T-helper 1 cell treated with Interleukin-12 subunit alpha and Interleukin-12 subunit beta and Interleukin-4 antibody, amounts not matched to agents 30 ng/mL and 1 ng/mL, for 36 hours (primary cell): ENCODE measurements around the gene SLC25A36. TPM values are rescaled to one million over a fixed set of nuclear protein-coding genes. Genes with fewer than 3 reads are reported as not detected.
"Not testable (repeated sequence)": the region's sequence is repeated elsewhere in the genome, so short reads cannot be mapped to it uniquely, and the experiment has no call there.

Experiments
- intact Hi-C: fragments of 100-400 bp; cut with micrococcal nuclease; formaldehyde crosslinking; loops from one replicate; pipeline ENCODE4 v1.15.1; 2024
- total RNA-seq: library from RNA; stranded (reverse); gene quantifications from 2 replicates; pipeline ENCODE4 v1.2.3, GENCODE V29; 2022

Gene SLC25A36
- total RNA-seq, 1 donor from 2014 or later = 37.5 TPM

DNA sequence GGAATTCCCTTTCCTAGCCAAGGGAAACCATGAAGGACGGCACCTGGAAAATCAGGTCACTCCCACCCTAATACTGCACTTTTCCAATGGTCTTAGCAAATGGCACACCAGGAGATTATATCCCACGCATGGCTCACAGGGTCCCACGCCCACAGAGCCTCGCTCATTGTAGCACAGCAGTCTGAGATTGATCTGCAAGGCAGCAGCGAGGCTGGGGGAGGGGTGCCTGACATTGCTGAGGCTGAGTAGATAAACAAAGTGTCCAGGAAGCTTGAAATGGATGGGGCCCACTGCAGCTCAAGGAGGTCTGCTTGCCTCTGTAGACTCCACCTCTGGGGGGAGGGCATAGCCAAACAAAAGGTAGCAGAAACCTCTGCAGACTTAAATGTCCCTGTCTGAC lies 46.2 kb downstream of the SLC25A36 start:
- intact Hi-C loops = not testable (repeated sequence)

- intact Hi-C loops = no loop called here
Measured at GRCh38 chr3:140994316-140994715, 52.7 kb downstream of the SLC25A36 start.

DNA sequence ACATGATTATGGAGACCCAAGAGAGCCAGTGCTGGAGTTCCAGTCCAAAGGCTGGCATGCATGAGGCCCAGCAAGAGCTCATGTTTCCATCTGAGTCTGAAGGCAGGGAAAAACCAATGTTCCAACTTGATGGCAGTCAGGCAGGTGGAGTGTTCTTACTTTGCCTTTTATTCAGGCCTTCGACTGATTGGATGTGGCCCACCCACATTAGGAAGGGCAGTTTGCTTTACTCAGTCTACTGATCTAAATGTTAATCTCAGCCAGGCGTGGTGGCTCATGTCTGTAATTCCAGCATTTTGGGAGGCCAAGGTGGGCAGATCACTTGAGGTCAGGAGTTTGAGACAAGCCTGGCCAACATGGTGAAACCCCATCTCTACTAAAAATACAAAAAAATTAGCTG lies 53.2 kb downstream of the SLC25A36 start:
- intact Hi-C loops = not testable (repeated sequence)

DNA sequence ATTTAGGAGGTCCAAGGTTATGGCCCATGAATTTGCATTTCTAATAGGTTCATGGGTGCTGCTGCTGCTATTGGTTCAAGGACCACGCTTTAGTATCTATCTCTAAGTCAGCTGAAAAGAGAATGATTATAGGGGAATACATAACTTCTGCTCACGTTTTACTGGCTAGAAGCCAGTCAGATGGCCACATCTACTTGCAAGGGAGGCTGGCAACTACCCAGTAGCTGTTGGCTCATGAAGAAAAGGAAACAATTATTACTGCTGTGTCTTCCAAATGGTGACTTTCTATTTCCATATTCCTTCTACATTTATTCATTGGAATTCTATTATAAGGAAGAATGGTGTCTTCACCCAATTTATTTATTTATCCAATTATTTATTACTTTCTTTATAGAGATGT lies 54.2 kb downstream of the SLC25A36 start:
- intact Hi-C loops = no loop called here

GRCh38 chr3:141000027-141000663 lies 58.5 kb downstream of the SLC25A36 start:
- intact Hi-C loops = loop anchor here (1.0 kb wide), 2 partner anchors 105 to 192 kb away; no protein-coding TSS in a partner anchor

DNA sequence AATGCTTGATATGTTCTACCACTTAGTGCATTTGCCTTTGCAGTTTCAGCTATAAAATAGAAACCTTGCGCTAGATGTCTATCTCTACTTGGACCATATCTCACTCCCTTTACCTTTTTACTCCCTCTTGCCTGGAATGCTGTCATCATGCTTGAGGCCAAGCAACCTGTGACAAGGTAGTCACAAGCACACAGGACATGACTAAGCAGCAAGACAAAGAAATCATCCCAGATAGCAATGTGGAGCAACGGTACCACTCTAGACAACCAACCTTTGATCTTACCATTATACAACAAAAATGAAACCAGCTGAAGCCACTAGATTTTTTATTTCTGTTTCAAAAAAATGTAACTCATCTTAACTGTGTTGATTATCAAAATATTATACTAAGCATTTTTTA lies 59.0 kb downstream of the SLC25A36 start:
- intact Hi-C loops = loop anchor here (1.0 kb wide), 2 partner anchors 105 to 192 kb away; no protein-coding TSS in a partner anchor

DNA sequence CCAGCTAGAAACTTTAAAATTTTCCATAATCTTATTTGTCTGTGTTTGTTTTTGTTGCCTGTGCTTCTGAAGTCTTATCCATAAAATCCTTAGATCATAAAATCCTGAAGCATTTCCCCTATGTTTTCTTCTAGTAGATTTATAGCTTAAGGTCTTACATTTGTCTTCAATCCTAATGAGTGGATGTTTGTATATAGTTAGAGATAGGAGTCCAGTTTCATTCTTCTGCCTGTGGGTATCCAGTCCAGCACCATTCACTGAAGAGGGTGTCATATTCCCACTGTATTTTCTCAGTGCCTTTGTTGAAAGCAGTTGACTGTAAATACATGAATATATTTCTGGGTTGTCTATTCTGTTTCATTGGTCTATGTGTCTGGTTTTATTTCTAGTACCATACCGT lies 64.7 kb downstream of the SLC25A36 start:
- intact Hi-C loops = no loop called here

DNA sequence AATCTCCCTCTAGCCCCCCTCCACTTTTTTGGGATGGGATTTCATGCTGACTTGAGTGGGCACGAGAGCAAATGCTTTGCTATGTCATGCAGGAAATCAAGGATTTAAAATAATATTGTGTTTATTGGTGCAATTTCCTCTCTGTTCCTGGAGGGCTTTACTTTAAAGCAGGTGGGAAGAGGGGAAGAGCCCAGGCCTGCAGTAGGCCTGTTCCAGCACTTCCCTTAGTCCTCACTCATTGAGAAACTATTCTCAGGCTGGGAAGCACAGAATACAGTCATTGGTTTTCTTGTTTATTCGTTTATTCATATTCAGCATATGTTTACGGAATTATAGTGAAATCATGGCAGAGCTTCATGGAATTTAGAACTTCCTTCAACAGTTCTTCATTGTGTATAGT lies 67.9 kb downstream of the SLC25A36 start:
- intact Hi-C loops = no loop called here

- intact Hi-C loops = loop anchor here (1.0 to 10.0 kb wide), 4 partner anchors 94 to 443 kb away; no protein-coding TSS in a partner anchor
Measured at GRCh38 chr3:141011232-141011996, 69.8 kb downstream of the SLC25A36 start.

- intact Hi-C loops = loop anchor here (1.0 to 10.0 kb wide), 4 partner anchors 93 to 443 kb away; no protein-coding TSS in a partner anchor
Measured at GRCh38 chr3:141011997-141012262, 70.3 kb downstream of the SLC25A36 start.

DNA sequence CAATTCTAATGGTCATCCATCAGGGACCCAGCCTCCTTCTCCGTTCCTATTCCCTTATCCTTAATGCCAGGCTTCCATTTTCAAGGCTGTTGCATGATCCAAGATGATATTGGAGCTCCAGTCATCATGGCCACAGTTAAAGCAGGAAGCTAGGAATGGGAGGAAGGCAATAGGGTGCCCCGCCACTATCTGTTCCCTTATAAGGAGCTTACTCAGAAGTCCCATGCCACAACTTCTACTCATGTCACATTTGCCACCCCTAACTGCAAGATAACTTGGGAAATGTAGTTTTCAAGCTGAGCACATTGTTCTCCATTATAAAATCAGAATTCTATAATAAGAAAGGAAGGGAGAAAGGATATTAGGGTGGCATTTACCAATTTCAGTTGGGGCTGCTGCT lies 70.9 kb downstream of the SLC25A36 start:
- intact Hi-C loops = loop anchor here (10.0 kb wide), 1 partner anchor 442 kb away; no protein-coding TSS in a partner anchor

GRCh38 chr3:141015481-141015880 lies 73.8 kb downstream of the SLC25A36 start:
- intact Hi-C loops = loop anchor here (10.0 kb wide), 1 partner anchor 439 kb away; no protein-coding TSS in a partner anchor

DNA sequence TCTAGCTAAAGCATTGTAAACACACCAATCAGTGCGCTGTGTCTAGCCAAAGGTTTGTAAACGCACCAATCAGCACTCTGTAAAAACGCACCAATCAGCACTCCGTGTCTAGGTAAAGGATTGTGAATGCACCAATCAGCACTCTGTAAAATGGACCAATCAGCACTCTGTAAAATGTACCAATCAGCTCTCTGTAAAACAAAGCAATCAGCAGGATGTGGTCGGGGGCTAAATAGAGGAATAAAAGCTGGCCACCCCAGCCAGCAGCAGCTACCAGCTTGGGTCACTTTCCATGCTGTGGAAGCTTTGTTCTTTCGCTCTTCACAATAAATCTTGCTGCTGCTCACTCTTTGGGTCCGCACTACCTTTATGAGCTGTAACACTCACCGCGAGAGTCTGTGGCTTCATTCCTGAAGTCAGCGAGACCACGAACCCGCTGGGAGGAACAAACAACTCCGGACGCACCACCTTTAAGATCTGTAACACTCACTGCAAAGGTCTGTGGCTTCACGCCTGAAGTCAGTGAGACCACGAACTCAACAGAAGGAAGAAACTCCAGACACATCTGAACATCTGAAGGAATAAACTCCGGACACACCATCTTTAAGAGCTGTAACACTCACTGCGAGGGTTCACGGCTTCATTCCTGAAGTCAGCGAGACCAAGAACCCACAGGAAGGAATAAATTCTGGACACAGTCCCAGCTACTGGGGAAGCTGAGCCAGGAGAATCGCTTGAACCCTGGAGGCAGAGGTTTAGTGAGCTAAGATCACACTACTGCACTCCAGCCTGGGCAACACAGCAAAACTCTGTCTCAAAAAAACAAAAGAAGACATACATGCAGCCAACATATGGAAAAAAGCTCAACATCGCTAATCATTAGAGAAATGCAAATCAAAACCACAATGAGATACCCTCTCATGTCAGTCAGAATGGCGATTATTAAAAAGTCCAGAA lies 76.0 kb downstream of the SLC25A36 start:
- intact Hi-C loops = loop anchor here (1.0 to 10.0 kb wide), 2 partner anchors 76 to 437 kb away; partner anchors contain the start of gene SLC25A36

GRCh38 chr3:141019244-141019643 lies 77.6 kb downstream of the SLC25A36 start:
- intact Hi-C loops = loop anchor here (10.0 kb wide), 1 partner anchor 436 kb away; no protein-coding TSS in a partner anchor

- intact Hi-C loops = no loop called here
Measured at GRCh38 chr3:141020143-141020830, 78.7 kb downstream of the SLC25A36 start.

GRCh38 chr3:141021261-141021660 lies 79.6 kb downstream of the SLC25A36 start:
- intact Hi-C loops = no loop called here

Other genes starting within 250 kb of the SLC25A36 start
- gene SPSB4, start 109.5 kb downstream of the SLC25A36 start, total RNA-seq = not detected in 2 replicates